Activated CD8-positive, alpha-beta memory T cell treated with anti-CD3 and anti-CD28 coated beads, Interleukin-2, amount 50 U/mL, for 48 hours (primary cell): ENCODE results near the gene SYNE2.
"Not testable (repeated sequence)": the region's sequence is repeated elsewhere in the genome, so short reads cannot be mapped to it uniquely, and the experiment has no call there.

Experiments
- DNase-seq: peaks from one replicate; pipeline ENCODE4 v3.0.0-alpha.2; 2020

The SYNE2 gene

GRCh38 chr14:64149921-64150320 is 297.1 kb downstream of the SYNE2 start:
- no peak for DNase-seq

GRCh38 chr14:64158608-64159007 is 305.8 kb downstream of the SYNE2 start:
- no peak for DNase-seq

- DNase-seq: no peak
Observed at GRCh38 chr14:64159588-64159987, 306.8 kb downstream of the SYNE2 start.

GRCh38 chr14:64170181-64170580 is 317.4 kb downstream of the SYNE2 start:
- no peak for DNase-seq

- DNase-seq: no peak
Observed at GRCh38 chr14:64174922-64175782, 322.3 kb downstream of the SYNE2 start.

GRCh38 chr14:64176330-64176729 is 323.5 kb downstream of the SYNE2 start:
- no peak for DNase-seq

- no peak for DNase-seq
Observed at GRCh38 chr14:64178814-64179213, 326.0 kb downstream of the SYNE2 start.

GRCh38 chr14:64182908-64183307 is 330.1 kb downstream of the SYNE2 start:
- DNase-seq: not testable (repeated sequence)

- DNase-seq: no peak
Observed at GRCh38 chr14:64184103-64184729, 331.4 kb downstream of the SYNE2 start.

GRCh38 chr14:64185184-64185583 is 332.4 kb downstream of the SYNE2 start:
- DNase-seq: no peak

- no peak for DNase-seq
Observed at GRCh38 chr14:64186231-64187129, 333.7 kb downstream of the SYNE2 start.

- no peak for DNase-seq
Observed at GRCh38 chr14:64187331-64187730, 334.5 kb downstream of the SYNE2 start.

- no peak for DNase-seq
Observed at GRCh38 chr14:64190974-64191502, 338.2 kb downstream of the SYNE2 start.

- DNase-seq: no peak
Observed at GRCh38 chr14:64191756-64192155, 339.0 kb downstream of the SYNE2 start.

GRCh38 chr14:64193821-64194220 is 341.0 kb downstream of the SYNE2 start:
- DNase-seq: no peak

GRCh38 chr14:64194404-64194803 is 341.6 kb downstream of the SYNE2 start:
- DNase-seq: no peak

- no peak for DNase-seq
Observed at GRCh38 chr14:64195199-64195598, 342.4 kb downstream of the SYNE2 start.

- no peak for DNase-seq
Observed at GRCh38 chr14:64196056-64196455, 343.3 kb downstream of the SYNE2 start.

- no peak for DNase-seq
Observed at GRCh38 chr14:64196814-64197411, 344.1 kb downstream of the SYNE2 start.

GRCh38 chr14:64197996-64198395 is 345.2 kb downstream of the SYNE2 start:
- no peak for DNase-seq

- no peak for DNase-seq
Observed at GRCh38 chr14:64198486-64198885, 345.7 kb downstream of the SYNE2 start.

- DNase-seq: no peak
Observed at GRCh38 chr14:64200170-64200569, 347.4 kb downstream of the SYNE2 start.

GRCh38 chr14:64201296-64201695 is 348.5 kb downstream of the SYNE2 start:
- DNase-seq: no peak
